Head of caudate nucleus (tissue), 42 donors: ENCODE data around the gene PTDSS2.

Experiments used
- DNase-seq, 42 donors: peaks; one replicate each; pipeline versions ENCODE4 v3.0.0 to v3.0.0-alpha.2; 2020 to 2021; ENCODE audit warnings: mixed read lengths in 7 of 42
- intact Hi-C: fragments of 100-400 bp; cut with DNase I; formaldehyde crosslinking; loops from one replicate; pipeline ENCODE4 v1.15.0; 2022

The PTDSS2 gene

DNA sequence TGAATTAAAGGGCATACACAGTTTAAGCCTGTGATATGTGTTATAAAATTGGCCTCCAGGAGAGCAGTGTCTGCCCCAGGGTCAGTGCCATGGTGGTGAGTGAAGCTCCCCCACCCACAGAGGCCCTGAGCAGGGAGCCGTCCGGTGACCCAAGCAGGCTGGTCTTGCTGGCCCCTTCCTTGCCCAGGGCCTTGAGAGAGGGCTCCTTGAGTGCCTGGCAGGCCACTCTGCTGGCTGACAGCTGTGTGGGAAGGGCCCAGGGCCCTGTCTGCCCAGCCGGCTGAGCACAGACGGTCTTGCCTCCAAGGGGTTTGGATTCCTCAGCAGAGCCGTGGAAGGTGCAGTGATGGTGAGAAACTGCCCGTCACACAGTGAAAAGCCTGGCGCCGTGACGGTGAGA is 25.9 kb downstream of the PTDSS2 start:
- DNase-seq, result no peak
- intact Hi-C loops, result no loop called here

DNA sequence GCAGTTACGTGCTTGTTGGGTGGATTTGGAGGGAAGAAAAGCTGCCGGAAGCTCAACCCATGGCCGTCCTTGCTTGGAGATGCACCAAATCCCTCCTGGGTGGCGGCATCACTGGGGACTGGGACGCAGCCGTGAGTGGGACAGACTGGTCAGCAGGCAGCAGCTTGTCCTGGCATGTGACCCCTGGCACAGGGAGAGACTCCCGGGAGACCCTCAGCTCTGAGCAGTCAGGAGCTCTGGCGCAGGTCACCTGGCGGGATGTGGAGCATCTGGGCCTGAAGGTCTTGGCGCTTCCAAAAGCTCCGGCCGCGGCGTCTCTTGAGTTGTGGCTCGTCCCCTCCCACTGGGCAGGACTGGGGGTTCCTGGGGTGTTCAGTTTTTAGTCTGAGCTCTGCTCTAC is 26.3 kb downstream of the PTDSS2 start:
- intact Hi-C loops, result no loop called here

DNA sequence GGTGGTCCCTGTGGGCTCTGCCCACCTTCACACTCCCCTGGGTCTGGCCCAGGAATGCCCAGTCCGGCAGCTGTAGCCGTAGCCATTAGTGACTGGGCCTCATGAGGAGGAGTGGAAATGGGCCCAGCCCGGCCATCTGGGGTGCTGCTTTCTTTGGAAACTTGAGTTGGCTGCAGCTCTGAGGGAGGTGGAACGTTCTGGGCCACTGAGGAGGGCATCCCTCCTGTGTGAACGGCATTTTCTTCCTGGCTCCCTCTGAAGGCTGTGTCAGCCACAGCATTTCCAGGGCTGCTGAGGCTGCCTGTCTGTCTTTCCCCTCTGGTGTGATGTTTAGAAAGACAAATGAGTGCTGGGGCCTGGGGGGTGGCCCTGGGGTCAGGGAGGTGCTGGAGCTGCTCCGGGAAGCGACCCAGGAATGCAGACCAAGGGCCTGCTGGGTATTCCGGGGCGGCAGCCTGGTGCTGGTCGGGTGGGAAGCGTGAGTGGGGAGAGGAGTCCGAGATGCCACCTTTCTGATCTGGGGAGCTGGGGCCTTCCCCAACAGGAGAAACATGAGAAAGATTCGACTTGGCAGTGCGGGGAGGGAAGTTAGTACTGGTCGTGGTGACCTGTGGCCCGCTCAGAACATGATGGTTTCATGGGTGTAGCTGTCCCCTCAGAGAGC is 27.1 kb downstream of the PTDSS2 start:
- intact Hi-C loops, result no loop called here
- DNase-seq, result peak in 2 of 42 donors; percentile 33 to 48

More for the DNA sequence above, 26.3 kb downstream of the PTDSS2 start:
- no peak for DNase-seq

DNA sequence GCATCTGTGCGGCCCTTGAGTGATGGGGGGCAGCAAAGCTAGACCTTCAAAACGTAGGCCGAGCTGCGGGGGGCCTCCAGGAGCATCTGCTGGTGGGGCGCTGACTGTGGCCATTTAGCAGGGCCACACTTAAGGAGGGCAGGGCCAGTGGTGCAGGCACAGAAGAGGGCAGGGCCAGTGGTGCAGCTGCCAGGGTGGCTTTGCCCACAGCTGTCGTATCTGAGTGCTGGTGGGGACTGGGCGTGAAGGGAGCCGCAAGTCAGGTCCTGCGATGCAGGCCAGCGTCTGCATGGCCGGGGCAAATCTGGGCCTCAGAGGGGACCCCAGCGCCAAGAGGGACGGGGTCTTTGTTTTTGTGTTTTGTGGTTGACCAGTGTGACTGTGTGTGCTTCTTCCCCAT is 29.2 kb downstream of the PTDSS2 start:
- intact Hi-C loops, result no loop called here
- peak in 15 of 42 donors; percentile 30 to 69 (median 49) for DNase-seq

DNA sequence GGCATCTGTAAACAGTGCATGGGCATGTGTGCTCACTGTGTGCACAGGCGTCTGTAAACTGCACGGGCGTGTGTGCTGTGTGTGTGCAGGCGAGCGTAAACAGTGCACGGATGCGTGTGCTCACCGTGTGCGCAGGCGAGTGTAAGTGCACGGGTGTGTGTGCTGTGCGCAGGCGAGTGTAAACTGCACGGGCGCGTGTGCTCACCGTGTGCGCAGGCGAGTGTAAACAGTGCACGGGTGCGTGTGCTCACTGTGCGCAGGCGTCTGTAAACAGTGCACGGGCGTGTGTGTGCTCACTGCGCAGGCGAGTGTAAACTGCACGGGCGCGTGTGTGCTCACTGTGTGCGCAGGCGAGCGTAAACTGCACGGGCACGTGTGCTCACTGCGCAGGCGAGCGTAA is 34.5 kb downstream of the PTDSS2 start:
- no peak for DNase-seq
- intact Hi-C loops, result no loop called here

DNA sequence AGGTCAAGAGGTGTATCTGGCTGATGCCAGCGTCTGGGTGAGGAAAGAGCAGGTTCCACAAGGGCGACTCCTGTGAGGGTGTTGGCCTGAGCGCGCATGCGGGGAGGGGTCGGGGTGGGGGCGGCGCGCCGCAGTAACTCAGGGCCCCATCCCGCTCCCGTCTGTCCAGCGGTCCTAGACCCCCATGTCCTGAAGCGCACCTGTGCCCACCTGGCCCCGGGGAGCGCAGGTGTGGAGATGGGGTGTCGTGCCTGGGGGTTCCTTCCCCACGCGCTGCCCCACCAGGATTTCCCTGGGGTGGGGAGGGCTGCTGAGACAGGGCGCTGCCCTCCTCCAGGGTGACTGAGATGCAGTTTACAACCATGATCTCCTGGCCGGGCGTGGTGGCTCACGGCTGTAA is 36.1 kb downstream of the PTDSS2 start:
- intact Hi-C loops, result no loop called here
- DNase-seq, result no peak

DNA sequence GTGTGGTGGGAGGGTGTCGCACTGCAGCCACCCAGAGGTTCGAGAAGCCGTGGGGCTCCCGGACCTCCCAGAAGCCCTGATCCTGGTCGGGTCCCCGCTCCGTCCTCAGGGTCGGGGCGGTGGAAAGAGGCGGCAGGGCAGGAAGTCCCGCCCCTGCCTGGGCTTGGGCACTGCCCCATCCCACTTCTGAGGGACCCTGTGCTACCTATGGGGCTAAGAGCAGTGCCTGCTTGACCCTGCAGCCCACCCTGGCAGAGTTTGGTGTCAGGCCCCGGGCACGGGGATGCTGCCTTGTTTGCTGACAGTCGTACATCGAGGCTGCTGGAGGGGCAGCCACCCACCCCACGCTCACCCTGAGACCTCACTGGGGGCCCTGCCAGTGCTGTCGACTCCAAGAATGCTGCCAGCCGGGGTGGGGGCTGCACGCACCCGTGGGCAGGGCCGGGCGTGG is 37.5 kb downstream of the PTDSS2 start:
- no peak for DNase-seq
- intact Hi-C loops, result no loop called here

DNA sequence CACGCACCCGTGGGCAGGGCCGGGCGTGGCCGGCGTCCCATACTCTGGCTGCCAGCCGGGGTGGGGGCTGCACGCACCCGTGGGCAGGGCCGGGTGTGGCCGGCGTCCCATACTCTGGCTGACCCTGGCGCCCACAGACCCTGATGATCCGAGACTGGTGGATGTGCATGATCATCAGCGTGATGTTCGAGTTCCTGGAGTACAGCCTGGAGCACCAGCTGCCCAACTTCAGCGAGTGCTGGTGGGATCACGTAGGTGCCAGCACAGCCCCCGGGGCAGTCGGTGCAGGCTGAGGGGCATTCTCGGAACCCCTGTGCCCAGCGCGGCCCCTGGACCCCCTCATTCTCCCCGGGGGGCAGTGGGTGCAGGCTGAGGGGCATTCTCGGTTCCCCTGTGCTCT is 38.0 kb downstream of the PTDSS2 start:
- intact Hi-C loops, result no loop called here
- DNase-seq, result no peak

DNA sequence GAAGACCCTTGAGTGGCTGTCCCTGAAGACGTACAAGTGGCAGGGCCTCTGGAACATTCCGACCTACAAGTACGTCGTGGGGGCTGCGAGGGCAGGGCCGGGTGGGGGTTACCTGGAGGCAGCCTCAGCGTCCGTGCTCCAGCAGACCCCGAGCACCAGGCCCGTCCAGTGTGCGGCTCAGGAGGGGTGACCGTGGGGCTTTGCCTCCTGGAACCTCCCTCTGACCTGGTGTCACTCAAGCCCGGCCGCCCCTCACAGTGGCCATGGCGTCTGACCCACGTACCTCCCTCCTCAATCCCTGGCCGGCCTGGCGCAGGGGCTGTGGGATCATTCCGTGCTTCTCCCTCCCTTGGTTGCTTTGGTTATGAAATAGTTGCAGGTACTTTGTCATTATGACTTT is 38.5 kb downstream of the PTDSS2 start:
- DNase-seq, result no peak
- intact Hi-C loops, result no loop called here

DNA sequence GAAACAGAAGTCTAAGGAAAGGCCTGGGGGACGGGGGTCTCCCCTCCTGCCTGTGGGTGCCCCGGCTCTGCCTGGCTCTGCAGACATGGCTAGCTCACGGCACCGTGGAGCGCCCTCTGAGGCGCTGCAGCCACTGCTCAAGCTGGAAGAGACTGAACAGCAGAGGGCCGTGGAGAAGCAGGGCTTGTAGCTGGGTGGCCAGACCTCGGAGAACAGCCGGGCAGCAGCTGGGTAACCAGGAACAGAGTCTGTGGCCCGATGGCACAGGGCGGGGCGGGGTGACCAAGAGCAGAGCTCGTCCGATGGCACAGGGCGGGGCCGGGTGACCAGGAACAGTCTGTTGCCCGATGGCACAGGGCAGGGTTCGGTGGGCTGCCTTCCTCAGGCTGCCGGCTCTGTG is 38.9 kb downstream of the PTDSS2 start:
- intact Hi-C loops, result no loop called here
- peak in 9 of 42 donors; percentile 27 to 67 (median 59) for DNase-seq

DNA sequence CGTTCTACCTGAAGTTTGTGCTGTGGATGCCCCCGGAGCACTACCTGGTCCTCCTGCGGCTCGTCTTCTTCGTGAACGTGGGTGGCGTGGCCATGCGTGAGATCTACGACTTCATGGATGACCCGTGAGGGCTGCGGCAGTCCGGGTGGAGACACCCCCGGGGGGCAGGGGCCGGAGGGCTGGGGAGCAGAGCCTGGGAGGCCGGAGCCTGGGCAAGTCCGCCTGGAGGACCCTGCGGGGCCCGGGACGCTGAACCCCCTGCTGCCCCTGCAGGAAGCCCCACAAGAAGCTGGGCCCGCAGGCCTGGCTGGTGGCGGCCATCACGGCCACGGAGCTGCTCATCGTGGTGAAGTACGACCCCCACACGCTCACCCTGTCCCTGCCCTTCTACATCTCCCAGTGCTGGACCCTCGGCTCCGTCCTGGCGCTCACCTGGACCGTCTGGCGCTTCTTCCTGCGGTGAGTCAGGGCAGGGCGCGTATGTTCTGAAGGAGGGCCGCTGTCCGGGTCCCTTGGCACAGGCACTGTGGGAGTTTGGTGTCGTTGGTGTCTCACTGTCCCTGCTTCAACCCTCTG is 39.6 kb downstream of the PTDSS2 start:
- DNase-seq, result no peak
- intact Hi-C loops, result no loop called here

DNA sequence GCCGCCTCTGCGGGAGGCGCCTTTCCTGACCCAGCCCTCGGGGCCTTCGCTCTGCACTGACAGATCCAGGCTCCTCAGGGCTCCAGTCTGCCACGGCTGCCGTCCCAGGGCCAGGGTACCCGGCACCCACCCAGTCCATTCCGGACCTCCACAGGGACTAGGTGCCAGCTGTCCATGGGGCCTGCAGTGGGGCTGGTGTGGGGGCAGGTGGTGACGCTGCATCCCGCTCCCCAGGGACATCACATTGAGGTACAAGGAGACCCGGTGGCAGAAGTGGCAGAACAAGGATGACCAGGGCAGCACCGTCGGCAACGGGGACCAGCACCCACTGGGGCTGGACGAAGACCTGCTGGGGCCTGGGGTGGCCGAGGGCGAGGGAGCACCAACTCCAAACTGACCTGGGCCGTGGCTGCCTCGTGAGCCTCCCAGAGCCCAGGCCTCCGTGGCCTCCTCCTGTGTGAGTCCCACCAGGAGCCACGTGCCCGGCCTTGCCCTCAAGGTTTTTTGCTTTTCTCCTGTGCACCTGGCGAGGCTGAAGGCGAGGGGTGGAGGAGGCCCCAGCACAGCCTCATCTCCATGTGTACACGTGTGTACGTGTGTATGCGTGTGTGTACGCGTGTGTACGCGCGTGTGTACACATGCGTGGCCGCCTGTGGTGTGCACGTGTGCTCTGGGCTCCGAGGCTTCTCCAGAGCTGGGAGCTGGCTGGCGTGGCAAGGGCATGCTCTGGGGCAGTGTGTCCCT is 40.3 kb downstream of the PTDSS2 start:
- DNase-seq, result no peak
- intact Hi-C loops, result no loop called here

DNA sequence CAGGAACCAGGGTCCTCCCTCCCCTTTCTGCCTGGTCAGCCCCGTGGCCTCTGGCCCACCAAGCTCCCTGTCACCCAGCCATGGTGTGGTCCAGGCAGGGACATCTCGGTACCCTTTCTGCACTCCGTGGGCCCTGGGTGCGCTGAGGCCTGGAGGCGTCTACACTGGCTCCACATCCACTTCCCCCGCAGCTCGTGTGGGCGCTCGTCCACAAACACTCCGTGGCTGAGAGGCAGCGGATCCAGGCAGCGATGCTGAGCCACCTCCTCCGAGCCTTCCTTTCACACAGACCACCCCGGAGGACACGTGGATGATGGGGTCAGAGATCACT is 40.8 kb downstream of the PTDSS2 start:
- no peak for DNase-seq
- intact Hi-C loops, result no loop called here

DNA sequence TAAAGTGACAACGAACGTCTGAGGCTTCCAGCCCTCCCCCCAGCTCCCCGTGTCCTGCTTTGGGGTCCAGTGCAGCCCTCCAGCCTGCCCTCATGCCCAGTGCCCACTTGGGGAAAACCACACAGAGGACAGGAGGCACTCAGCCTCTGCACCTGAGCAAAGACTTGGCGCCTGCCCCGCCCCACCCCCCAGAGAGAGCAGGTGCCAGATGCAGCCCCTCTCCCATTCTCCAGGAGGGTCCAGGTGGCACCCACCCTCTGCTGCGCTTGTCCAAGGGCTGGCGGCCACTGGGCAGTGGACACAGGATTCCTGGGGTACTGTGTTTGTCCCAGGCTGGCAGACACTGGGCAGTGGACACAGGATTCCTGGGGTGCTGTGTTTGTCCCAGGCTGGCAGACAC is 41.3 kb downstream of the PTDSS2 start:
- intact Hi-C loops, result no loop called here

DNA sequence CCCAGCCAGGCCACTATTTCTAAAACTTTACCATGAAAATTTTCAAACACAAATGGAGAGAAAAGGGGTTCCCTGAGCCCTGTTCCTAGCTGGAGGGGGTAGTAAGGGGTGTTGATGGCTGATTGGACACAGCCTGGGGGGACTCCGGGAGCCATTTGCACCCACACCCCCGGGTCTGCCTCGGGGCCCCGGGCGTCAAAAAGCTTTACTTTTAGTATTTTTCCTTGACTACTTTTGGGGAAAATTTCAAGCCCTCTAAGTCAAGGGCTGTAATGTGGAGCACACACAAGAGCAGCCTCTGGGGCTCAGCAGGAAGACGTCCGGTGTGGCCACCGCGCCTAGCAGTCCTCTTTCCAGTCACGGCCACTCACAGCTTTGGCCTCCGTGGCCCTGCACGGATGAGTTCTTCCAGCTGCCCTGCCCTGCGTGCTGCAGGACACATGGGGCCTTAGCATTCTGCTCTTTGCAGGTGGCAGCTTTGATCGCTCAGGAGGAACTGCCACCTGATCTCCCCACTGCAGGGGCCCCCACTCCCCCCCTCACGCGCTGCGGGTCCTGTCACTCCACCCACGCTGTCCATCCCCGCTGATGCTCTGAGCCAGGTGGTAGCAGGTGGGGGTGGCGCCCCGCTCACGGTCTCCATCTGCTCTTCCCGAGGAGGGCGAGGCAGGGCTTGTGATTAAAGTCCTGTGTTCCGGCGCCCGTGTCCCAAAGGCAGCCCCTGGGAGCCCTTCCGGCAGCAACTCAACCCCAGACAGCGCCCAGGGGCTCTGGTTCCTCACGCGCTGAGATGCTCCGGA is 42.5 kb downstream of the PTDSS2 start:
- intact Hi-C loops, result no loop called here

More for the DNA sequence above, 41.3 kb downstream of the PTDSS2 start:
- DNase-seq, result no peak

DNA sequence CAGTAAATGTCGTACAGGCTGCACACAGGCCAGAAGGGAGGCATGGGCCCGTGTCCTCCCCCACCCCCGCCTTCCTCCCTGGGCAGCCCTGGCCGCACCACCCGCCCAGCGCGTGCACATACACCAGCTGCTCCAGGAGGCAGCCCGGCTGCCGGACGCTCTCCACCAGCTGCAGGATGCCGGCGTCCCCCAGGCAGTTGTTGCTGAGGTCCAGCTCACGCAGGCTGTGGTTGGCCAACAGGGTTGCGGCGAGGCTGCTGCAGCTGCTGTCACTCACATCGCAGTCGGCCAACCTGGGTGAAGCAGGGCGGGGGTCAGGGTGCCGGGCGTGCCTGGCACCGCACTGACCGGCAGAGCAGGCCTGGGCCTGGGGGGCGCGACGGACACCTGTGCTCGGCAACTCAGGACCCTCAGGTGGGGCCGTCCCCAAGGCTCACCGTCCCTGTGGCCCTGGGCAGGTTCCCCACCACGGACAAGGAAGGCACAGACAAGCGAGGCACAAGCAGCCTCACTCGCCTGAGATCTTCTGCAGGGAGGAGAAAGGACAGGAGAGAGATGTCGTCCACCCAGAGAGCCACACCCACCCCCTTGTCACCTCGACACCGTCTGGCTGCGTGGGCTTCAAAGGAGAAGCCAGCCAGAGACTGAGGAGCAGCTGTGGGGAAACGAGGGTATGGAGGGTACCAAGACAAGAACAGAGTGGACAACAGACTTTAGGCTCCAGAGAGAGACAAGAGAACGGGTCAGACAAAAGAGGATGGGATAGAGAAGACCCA is 44.9 kb downstream of the PTDSS2 start:
- intact Hi-C loops, result no loop called here
- DNase-seq, result peak; percentile 36 to 96 (median 86)

More for the DNA sequence above, 42.5 kb downstream of the PTDSS2 start:
- DNase-seq, result no peak

DNA sequence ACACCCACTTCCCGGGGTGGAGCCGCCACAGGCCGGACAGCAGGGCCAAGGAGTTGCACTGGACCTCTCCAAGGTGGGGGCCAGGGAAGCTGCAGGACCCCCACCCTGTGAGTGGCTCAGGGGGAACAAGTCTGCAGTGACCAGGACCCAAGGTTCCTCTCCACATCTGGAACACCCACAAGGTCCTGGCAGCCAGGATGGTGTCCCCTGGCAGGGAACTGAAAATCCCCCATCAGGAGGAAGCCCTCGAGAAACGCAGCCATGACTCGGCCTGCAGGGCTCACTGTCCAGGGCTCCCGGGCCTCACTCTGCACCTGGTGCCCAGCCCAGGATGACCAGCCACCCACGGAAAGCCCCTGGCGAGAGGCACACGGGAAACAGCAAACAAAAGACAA is 45.5 kb downstream of the PTDSS2 start:
- intact Hi-C loops, result no loop called here
- DNase-seq, result no peak

DNA sequence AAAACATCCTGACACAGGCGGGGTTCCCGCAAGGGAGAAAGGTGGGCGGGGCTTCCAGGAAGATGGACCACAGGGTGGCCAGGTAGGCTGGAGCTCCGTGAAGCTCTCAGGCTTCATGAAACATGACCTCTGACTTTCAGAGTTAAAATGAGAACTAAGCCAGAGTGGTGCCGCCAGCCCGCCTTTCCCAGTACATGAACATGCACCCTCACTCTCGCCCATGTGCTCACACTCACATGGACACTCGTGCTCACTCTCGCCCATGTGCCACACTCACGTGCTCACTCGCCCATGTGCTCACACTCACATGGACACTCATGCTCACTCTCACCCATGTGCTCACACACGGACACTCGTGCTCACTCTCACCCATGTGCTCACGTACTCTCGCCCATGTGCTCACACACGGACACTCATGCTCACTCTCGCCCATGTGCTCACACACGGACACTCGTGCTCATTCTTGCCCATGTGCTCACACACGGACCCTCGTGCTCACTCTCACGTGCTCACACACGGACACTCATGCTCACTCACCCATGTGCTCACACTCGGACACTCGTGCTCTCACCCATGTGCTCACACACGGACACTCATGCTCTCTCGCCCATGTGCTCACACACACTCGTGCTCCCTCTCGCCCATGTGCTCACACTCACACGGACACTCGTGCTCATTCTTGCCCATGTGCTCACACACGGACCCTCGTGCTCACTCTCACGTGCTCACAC is 46.9 kb downstream of the PTDSS2 start:
- no peak for DNase-seq
- intact Hi-C loops, result no loop called here
